GM19452 (cell line): ENCODE results near the gene HOMER2.
A peak's percentile ranks its signal among the peaks of the same experiment; 100 is the strongest.
"Not testable (repeated sequence)": the region's sequence is repeated elsewhere in the genome, so short reads cannot be mapped to it uniquely, and the experiment has no call there.

ENCODE experiments used
- ATAC-seq: cut with Tn5 transposase; IDR thresholded peaks from one replicate; pipeline ENCODE4 v1.9.1; 2021; ENCODE audit not compliant: unreplicated experiment

The HOMER2 gene

GRCh38 chr15:82952158-82953081 is at the start of gene HOMER2:
Gene HOMER2 (minus strand): TSS chr15:82952720. CDS start chr15:82952535, 185 bp downstream.
- peak; percentile 45 for ATAC-seq

DNA sequence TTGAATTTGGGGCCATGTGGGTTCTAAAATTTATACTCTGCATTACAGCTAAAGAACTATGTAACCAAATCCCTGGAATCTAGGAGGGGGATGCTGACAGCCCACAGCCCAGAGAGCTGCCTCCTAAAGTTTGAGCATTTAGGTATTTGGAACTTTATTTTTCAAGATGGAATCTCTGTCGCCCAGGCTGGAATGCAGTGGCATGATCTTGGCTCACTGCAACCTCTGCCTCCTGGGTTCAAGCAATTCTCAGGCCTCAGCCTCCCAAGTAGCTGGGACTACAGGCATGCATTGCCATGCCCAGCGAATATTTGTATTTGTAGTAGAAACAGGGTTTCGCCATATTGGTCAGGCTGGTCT is 48.1 kb upstream of the HOMER2 start:
- not testable (repeated sequence) for ATAC-seq

- peak; percentile 75 for ATAC-seq
Observed at GRCh38 chr15:82999905-83000671, 47.6 kb upstream of the HOMER2 start.

DNA sequence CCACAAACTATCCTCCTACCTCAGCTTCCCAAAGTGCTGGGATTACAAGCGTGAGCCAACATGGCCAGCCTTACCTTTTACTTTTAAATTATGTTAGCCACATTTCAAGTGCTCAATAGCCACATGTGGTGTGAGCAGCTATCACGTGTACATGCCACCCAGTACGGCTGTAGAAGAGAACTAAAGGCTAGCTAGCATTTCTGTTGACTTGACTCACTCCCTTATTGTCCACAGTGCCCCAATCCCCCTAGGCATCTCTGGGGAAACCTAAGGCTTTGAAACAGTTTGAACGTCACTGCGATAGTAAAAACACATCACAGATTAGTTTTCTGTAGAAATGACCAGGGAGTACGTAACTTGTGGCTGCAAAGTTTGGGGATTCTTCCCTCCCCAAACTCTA is 46.9 kb upstream of the HOMER2 start:
- no peak for ATAC-seq

GRCh38 chr15:82995938-82996337 is 43.4 kb upstream of the HOMER2 start:
- ATAC-seq, result no peak

GRCh38 chr15:82995076-82995475 is 42.6 kb upstream of the HOMER2 start:
- no peak for ATAC-seq

GRCh38 chr15:82993144-82993543 is 40.6 kb upstream of the HOMER2 start:
- no peak for ATAC-seq

- no peak for ATAC-seq
Observed at GRCh38 chr15:82992436-82992998, 40.0 kb upstream of the HOMER2 start.

- ATAC-seq, result peak; percentile 35
Observed at GRCh38 chr15:82986442-82986780, 33.9 kb upstream of the HOMER2 start.

DNA sequence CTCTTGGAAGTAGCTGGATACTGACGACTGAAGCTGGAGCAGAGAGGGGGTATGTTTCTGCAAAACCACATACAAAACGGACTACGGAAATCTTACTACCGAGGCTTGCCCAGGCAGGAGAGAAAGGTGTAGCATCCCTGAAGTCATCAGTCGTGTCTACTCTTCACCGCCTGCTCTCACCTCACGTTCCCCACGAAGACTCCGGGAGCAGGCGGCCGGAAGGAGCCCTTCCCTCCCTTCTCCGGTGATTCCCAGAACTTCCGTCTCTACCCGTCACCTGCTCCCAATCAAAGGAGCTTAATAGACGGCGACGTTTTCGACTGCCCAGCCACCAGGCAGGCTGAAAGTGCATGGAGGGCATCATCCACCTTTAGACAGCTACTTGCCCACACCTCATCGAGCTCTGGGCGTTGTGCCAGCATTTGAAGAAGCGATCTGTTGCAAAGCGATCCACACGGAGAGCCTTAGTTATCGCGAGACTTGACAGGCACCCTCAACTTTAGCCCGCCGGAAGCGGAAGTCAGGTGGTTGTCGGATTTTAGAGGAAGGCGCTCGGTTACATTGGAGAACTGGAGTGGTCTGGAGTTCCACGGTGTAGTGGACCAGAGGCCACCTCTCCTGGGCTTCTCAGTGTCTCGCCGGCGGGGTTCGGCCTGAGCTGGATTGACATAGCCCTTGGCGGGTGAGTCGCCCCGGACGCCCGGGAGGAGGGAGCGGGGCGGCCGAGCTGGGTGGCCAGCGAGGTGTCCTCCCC is 33.3 kb upstream of the HOMER2 start, which contains the start of gene RAMAC:
TSS of gene RAMAC (plus strand) at position 523 of the 754 bp plus-strand sequence. CDS start 2,809 bp downstream, outside the sequence.
- ATAC-seq, result peak; percentile 92

GRCh38 chr15:82980981-82981380 is 28.5 kb upstream of the HOMER2 start:
- no peak for ATAC-seq

DNA sequence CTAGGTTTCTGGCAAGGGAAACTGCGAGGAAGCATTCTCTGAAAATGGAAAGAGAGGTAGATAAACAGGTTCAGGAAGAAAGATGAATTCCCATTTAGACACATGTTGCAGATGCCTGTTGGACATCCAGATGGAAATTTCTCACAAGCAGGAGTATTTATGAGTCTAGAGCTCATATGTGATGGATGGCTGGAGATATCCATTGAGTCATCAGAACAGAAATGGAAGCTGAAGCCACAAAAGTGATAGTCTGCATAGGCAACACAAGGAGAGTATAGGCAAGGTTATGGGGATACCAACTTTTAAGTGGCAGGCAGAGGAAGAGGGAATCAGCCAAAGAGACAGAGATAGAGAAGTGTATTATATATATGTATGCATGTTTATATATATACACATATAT is 27.2 kb upstream of the HOMER2 start:
- ATAC-seq, result no peak

GRCh38 chr15:82978438-82978837 is 25.9 kb upstream of the HOMER2 start:
- ATAC-seq, result no peak

- ATAC-seq, result no peak
Observed at GRCh38 chr15:82977076-82977475, 24.6 kb upstream of the HOMER2 start.

DNA sequence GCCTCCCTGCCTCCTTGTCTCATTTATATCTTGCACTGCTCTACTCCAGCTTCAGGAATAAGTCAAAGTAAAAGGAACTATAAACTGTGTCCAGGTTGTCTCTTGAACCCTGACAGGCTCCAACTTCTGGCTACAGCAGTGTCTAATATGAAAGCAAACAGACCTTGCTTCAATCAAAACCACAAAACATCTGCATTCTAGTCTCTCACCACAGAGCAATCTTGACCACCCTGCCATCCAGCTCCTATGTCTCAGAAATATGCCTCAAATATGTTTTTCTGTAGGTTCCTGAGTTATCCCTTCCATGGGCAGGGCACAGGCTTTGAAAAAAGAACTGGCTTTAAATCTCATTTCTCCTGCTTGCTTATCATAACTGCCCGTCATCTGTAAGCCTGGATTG is 20.5 kb upstream of the HOMER2 start:
- ATAC-seq, result no peak

DNA sequence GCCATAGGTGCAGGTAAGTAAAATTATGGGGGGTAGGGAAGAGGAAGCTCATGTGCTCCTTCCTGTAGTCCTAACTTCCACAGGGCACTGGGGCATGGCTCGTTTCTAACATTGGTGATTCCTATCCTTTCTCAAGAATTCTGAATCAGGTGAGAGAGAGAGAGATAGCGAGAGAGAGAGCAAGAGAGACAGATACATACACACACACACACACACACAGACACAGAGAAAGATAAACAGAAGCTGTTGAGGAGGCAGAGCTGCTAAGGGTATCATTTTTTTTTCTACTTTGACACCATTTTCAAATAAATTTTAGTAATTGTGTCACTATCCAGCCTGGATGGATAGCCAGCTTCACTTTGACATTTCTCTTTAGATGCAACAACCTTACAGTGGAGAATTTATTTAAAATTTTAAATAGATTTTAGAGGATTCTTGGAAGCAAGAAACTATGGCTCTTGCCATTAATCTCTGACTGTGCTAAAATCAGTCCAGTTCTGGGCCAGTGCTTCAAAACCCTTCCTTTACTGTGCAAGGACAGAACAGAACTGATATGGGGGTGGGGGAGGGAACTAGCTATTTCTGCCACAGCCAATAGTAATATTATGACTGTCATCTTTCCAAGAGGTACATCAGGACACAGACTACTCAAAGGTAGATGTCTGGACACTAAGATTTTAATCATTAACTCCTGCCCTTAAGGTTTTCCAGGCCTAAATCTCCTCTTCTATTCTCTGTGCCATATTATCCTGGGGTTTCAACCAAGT is 18.9 kb upstream of the HOMER2 start:
- ATAC-seq, result no peak

DNA sequence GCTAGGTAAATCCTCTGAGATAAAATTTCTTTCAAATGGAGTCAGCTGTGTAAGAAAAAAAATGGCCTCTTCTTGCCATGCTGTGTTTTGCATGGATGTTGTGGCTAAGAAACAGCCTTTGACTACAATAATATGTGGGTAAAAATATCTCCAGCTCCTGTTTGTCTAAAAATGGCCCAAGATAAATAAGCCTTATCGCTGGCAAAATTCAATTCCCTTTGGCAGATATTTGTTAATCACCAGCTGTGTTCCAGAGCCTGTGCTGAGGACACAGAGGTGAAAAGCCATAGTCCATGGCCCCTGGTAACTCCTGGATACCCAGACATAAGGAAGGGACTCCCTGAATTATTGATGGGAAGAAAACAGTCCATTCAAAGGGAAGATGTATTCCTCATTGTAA is 18.2 kb upstream of the HOMER2 start:
- ATAC-seq, result no peak

DNA sequence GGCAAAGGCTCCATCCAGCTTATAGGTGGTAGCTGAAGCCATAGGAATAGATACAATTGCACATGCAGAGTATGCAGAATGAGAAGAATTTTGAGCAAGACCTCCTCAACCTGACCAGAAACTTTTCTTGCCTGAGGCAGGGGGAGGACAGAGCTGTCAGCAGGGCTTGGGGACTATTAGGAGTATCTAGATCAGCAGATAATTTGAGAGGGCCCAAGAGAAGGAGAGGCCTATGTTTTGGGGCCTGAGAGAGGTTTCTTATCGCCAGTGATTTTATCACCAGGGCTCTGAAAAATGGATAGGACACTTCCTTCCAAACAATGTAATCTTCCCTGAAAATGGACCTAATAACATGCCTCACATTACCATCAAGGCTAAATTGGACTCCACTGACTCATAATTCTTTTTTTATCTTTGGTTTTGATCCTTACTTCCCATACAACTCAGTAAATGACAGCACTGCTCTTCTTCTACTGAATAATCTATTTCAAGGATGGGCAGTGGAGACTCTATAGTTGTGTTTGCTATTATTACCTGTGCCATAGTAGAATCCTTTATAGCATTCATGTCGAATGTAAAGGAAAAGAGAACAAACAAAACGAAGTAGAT is 17.7 kb upstream of the HOMER2 start:
- no peak for ATAC-seq

- no peak for ATAC-seq
Observed at GRCh38 chr15:82969353-82969752, 16.8 kb upstream of the HOMER2 start.

- no peak for ATAC-seq
Observed at GRCh38 chr15:82968066-82968465, 15.5 kb upstream of the HOMER2 start.
